ENCODE data around the gene SRD5A3.

The SRD5A3 gene

DNA sequence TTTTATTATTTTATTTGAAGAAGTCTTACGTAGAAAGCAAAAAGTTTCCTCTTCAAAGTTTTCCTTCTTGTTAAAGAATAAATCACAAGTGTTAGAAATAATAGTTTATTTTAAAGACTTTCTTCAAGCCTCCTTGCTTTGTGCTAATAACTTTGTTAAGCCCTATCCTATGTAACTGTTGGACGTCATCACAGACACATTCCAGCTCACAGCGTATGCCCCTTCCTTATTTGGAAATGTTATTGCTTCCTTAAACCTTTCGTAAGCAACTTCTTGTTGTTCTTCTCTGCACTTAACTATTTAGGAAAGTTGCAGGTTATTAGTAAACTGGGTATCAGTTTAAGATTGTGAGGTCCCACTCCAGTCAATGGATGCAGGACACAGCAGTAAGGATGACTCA is 7.6 kb upstream of the SRD5A3 start:
- TF ChIP-seq, protein P1, sequence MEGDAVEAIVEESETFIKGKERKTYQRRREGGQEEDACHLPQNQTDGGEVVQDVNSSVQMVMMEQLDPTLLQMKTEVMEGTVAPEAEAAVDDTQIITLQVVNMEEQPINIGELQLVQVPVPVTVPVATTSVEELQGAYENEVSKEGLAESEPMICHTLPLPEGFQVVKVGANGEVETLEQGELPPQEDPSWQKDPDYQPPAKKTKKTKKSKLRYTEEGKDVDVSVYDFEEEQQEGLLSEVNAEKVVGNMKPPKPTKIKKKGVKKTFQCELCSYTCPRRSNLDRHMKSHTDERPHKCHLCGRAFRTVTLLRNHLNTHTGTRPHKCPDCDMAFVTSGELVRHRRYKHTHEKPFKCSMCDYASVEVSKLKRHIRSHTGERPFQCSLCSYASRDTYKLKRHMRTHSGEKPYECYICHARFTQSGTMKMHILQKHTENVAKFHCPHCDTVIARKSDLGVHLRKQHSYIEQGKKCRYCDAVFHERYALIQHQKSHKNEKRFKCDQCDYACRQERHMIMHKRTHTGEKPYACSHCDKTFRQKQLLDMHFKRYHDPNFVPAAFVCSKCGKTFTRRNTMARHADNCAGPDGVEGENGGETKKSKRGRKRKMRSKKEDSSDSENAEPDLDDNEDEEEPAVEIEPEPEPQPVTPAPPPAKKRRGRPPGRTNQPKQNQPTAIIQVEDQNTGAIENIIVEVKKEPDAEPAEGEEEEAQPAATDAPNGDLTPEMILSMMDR (conservative IDR thresholded peaks at IDR 0.05; ENCODE audit: low read depth, low read length), result no peak
- Histone ChIP-seq H4K20me1 (ENCODE audit: insufficient read depth) (no peaks in the 10 kb centered on the region), H3K36me3 (ENCODE audit: insufficient read depth) (no peaks in the 10 kb centered on the region), H2AFZ (ENCODE audit: low read depth) (no peak overlapping the region), H3K4me2 (no peak overlapping the region), H3K4me1 (ENCODE audit: low read depth, poor library complexity, severe bottlenecking) (no peaks in the 10 kb centered on the region), H3K27me3 (ENCODE audit: insufficient read depth, low read depth) (no peaks in the 10 kb centered on the region), H3K4me3 (IDR thresholded peaks at IDR 0.05; ENCODE audit: insufficient read depth, low read depth, low read length) (no peak overlapping the region), H3K27ac (no peak overlapping the region), H3K9ac (no peak overlapping the region), H3K79me2 (ENCODE audit: insufficient read depth, low read depth) (no peaks in the 10 kb centered on the region)

DNA sequence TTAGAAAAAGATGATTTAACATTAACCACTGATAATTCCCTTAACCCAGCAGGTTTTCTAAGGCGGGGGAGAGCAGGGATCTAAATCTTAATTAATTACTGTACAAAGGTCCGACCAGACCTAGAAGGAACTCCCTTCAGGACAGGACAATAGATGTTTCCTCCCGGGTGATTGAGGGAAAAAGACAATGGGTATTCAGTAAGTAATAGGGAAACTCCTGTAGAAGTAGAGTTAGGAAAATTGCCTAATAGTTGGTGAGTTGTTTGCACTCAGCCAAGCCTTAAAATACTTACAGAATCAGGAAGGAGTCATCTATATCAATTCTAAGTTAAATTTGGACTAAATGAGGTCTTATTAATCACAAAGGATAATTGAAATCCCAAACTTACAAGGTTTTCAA is 5.8 kb upstream of the SRD5A3 start:
- H3K4me2 ChIP-seq, result no peak overlapping the region

DNA sequence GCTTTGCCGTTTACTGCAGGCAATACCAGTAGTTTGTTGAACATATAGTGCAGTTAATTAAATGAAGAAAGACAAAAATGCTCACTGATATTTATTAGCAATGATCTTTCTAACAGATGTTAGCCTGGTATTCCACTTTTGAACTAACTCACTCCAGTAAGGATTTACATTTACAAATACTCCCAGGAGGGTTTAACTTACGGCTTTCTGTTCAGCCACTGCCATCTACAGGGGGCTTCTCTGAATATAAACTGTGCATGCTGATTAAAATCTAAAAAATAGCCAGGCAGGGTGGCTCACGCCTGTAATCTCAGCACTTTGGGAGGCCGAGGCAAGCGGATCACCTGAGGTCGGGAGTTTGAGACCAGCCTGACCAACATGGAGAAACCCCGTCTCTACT is 2.2 kb upstream of the SRD5A3 start:
- no peak overlapping the region for H3K4me3 ChIP-seq (IDR thresholded peaks at IDR 0.05; ENCODE audit: insufficient read depth, low read depth, low read length)
- H3K79me2 ChIP-seq (ENCODE audit: insufficient read depth, low read depth), result 0 out of 2 replicates have a peak, but pooled peaks cover 3% of the 10 kb centered on the region
- peaks cover 25% of the 10 kb centered on the region for H3K4me1 ChIP-seq (ENCODE audit: low read depth, poor library complexity, severe bottlenecking)
- H4K20me1 ChIP-seq (ENCODE audit: insufficient read depth), result no peaks in the 10 kb centered on the region
- H3K4me2 ChIP-seq, result no peak overlapping the region
- no peaks in the 10 kb centered on the region for H3K36me3 ChIP-seq (ENCODE audit: insufficient read depth)
- H3K27ac ChIP-seq, result no peak overlapping the region
- no peak overlapping the region for H2AFZ ChIP-seq (ENCODE audit: low read depth)
- no peak overlapping the region for H3K9ac ChIP-seq
- H3K27me3 ChIP-seq (ENCODE audit: insufficient read depth, low read depth), result no peaks in the 10 kb centered on the region
- TF ChIP-seq, protein P1 (conservative IDR thresholded peaks at IDR 0.05; ENCODE audit: low read depth, low read length), result no peak

More for the DNA sequence above, 5.8 kb upstream of the SRD5A3 start:
- no peaks in the 10 kb centered on the region for H3K4me1 ChIP-seq (ENCODE audit: low read depth, poor library complexity, severe bottlenecking)
- no peaks in the 10 kb centered on the region for H3K36me3 ChIP-seq (ENCODE audit: insufficient read depth)
- TF ChIP-seq, protein P1 (conservative IDR thresholded peaks at IDR 0.05; ENCODE audit: low read depth, low read length), result no peak
- no peak overlapping the region for H3K4me3 ChIP-seq (IDR thresholded peaks at IDR 0.05; ENCODE audit: insufficient read depth, low read depth, low read length)
- H4K20me1 ChIP-seq (ENCODE audit: insufficient read depth), result no peaks in the 10 kb centered on the region
- no peaks in the 10 kb centered on the region for H3K79me2 ChIP-seq (ENCODE audit: insufficient read depth, low read depth)
- H3K9ac ChIP-seq, result no peak overlapping the region
- no peak overlapping the region for H2AFZ ChIP-seq (ENCODE audit: low read depth)
- H3K27me3 ChIP-seq (ENCODE audit: insufficient read depth, low read depth), result no peaks in the 10 kb centered on the region
- H3K27ac ChIP-seq, result no peak overlapping the region

DNA sequence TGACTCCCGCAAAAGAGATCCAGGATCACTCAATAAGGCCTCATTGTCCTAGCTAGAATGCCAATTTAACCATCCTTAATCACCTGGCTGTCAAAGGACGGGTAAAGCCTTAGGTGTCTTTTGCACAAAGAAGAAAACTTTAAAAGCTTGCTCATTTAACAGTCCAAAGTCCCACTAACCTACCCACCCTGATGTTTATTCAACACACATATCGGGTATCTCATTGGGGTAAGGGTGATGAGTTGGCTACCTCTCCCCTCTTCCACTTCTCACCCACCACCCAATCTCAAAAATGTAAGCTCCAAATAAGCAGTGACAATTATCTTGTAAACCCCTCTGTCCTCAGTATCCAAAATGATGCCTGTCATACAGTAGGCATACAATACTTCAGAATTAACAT is 988 bp upstream of the SRD5A3 start:
- Histone ChIP-seq H3K9ac (no peak overlapping the region; the same call in 1 of the 2 replicates), H2AFZ (ENCODE audit: low read depth) (peak overlapping the region; percentile 79), H3K4me1 (ENCODE audit: low read depth, poor library complexity, severe bottlenecking) (peaks cover 25% of the 10 kb centered on the region), H3K36me3 (ENCODE audit: insufficient read depth) (no peaks in the 10 kb centered on the region), H4K20me1 (ENCODE audit: insufficient read depth) (no peaks in the 10 kb centered on the region), H3K4me2 (no peak overlapping the region), H3K4me3 (IDR thresholded peaks at IDR 0.05; ENCODE audit: insufficient read depth, low read depth, low read length) (no peak overlapping the region), H3K27ac (no peak overlapping the region), H3K27me3 (ENCODE audit: insufficient read depth, low read depth) (no peaks in the 10 kb centered on the region), H3K79me2 (ENCODE audit: insufficient read depth, low read depth) (0 out of 2 replicates have a peak, but pooled peaks cover 3% of the 10 kb centered on the region)
- TF ChIP-seq, protein P1 (conservative IDR thresholded peaks at IDR 0.05; ENCODE audit: low read depth, low read length), result no peak
